Stimulated activated CD4-positive, alpha-beta T cell treated with anti-CD3 and anti-CD28 coated beads, Interleukin-1b, Interleukin-23, amount 100 ng/mL, for 48 hours (primary cell): Measurements from ENCODE around the gene ARRB2.
"Not testable (repeated sequence)": the region's sequence is repeated elsewhere in the genome, so short reads cannot be mapped to it uniquely, and the experiment has no call there.

Experiments
- DNase-seq: peaks from one replicate; pipeline ENCODE4 v3.0.0-alpha.2; 2020

The ARRB2 gene

DNA sequence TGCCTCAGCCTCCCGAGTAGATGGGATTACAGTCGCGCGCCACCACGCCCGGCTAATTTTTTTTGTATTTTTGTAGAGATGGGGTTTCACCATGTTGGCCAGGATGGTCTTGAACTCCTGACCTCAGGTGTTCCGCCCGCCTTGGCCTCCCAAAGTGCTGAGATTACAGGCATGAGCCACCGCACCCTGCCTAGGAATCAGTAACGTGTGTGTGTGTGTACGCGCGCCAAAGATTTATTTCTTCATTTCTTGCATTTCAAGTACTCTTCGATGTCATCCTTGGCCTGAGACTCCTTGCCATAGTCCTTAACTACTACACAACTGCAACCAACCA is 5.9 kb upstream of the ARRB2 start:
- not testable (repeated sequence) for DNase-seq

DNA sequence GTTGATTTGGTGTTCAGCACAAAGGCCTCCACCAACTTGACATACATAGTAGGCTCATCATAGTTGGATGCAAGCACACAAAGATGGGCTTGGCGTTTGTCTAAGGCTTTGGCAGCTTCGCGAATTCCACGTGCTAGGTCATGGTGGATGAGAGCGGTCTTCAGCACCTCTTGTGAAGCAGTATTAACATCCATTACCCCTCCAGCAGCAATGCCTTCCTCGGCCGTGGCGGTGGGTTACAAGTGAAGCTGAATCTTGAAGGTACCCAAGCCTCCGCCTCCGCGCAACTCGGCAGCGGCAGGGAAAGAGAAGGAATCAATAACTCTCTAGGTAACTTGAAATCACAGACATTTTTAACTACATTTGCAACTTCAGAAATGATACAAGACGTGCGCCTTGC is 5.4 kb upstream of the ARRB2 start:
- DNase-seq, result no peak

DNA sequence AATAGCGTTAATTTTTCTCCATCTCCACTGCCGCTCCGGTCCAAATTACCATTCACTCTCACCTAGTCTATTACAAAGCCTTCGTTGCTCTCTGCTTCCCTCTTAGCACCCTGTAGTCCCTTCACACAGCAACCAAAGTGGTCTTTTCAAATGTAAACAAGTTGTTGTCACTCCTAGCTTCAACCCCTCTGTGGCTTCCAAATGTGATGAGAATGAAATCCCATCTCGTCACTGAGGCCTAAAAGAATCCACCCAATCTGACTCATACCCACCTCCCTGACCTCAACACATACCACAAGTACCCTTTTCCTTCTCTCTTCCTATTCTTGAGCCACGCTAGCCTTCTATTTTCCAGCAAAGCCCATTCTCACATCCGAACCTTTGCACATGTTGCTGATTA is 4.3 kb upstream of the ARRB2 start:
- DNase-seq, result no peak

DNA sequence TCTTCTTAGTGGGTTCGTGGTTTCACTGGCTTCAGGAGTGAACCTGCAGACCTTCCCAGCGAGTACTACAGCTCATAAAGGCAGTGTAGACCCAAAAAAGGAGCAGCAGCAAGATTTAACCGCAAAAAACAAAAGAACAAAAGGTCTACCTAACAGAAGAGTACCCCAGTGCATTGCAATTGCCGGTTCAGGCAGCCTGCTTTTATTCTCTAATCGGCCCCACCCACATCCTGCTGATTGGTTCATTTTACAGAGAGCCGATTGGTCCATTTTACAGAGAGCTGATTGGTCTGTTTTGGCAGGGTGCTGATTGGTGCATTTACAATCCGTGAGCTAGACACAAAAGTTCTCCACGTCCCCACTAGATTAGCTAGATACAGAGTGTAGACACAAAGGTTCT is 2.0 kb upstream of the ARRB2 start:
- DNase-seq, result peak; percentile 71

DNA sequence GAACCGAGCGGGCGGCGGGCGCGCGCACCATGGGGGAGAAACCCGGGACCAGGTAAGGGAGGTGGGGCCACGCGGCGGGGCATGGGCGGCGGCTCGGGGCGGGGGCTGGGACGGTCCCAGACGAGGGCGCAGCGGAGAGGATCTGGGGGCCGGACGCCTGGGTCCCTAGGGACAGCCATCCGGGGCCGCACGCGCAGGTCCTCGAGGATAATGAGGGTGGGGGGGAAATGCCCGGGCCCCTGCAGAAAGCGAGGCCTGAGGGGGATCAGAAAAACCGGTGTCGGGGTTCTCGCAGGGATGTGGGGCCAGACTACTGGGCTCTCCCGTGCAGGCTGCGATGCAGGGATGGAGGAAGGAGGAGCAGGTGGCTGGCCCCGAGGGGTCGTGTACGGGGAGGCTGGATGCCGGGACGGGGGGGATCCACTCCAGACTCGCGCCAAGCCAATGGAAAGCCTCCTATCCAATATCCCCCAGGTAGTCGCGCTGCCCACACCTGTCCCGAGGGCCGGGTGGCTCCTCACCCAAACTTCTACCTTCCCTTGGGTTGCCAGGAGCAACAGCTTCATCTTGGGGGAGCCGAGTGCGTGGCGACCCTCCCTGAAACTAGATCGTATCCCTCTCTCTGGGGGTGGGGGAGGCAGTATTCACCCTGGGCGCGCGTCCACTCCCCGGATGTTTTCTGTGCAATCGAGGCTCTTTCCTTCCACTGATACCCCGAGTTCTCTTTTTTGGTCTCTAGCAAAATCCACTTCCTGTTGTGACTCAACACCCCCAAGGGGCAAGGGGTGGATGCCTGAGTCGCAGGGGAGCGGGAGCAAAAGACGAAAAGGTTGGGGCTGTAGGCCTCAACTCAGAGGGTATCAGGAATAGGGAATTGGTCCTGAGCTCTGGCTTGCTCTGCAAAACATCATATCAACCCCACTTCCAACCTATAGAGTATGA is 532 bp downstream of the ARRB2 start:
- DNase-seq, result peak; percentile 48

DNA sequence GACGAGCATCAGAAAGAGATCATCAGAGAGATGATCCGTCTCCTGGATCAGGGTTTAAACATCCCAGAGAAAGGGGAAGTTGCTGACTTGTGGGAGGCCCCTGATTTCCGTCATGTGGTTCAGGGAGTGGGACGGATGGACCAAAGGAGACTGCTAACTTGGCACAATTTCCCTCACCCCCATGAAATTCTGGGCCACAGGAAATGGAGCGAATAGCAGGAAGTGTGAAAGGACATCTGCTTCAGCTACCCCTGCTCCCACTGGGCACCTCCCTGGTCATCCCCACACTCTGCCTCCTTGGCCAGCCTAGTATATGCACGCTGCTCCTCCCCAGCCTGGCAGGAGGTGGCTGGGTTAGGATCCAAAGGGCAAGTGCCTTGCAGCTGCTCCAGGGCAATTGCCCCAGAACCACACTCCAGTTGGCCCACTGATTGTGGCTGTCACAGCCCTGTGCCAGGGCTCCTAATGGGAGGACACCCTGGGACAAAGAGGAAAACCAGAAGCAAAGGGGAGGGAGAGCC is 1.3 kb downstream of the ARRB2 start:
- DNase-seq, result no peak

DNA sequence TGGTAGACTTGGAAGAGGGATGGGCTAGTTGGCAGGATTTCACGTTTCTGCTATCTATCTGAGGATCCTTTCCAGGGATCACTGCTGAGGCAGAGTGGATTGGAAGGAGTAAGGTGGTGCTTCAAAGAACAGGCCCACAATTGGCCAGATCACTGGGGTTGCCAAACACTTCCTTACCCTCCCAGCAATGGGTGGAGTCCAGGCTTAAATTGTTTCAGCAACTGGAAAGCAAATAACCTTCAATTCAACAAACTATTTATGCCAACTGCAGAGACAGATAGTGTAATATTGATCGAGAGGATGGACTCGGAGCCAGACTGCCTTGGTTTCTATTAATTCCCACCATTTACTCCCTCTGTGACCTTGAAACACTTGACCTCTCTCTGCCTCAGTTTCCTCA is 2.1 kb downstream of the ARRB2 start:
- no peak for DNase-seq

DNA sequence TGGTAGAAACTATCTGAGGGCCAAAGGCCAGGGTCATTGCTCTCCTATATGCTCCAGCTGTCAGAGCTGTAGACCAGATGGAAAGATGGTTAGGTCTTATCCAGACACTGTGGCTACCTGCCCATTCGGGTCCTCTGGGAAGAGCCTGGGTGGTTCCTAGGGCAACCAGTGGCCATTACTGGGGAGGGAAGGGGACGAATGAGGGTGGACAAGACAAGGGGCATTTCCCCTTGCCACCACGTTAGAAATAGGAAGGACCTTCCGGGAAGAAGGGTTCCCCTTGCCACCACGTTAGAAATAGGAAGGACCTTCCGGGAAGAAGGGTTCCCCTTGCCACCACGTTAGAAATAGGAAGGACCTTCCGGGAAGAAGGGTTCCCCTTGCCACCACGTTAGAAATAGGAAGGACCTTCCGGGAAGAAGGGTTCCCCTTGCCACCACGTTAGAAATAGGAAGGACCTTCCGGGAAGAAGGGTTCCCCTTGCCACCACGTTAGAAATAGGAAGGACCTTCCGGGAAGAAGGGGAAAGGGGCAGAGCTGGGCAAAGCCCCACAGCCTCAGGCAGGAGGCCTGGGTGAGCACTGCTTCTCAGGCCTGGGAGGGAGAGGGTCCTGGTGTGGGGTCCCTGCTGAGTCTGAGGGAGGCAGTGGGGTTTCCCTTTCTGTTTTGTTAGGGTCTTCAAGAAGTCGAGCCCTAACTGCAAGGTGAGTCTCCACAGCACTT is 4.1 kb downstream of the ARRB2 start:
- not testable (repeated sequence) for DNase-seq

DNA sequence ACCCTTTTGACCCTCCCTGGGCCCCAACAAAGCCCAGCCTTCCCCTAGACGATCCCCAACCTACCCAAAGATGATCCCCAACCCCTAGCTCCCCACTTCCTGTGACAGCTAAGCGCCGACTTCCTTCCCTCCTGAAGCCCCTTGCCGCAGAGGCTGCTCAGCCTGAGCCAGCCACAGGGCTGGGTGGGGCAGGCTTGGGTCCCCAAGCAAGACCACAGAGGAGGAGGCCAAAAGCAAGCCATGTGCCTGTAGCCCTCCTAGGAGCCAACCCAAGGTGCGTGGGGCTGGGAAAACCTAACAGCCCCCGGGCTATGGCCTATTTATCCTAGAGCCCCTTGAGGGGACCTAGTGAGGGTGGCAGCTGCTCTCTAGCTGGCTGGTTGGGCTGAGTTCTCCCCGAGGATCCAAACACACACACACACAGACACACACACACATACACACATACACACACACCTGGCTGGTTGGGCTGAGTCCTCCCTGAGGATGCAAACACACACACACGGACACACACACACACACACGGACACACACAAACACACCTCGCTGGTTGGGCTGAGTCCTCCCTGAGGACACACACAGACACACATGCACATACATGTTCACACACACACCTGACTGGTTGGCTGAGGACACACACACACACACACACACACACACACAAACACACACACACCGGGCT is 4.8 kb downstream of the ARRB2 start:
- no peak for DNase-seq

DNA sequence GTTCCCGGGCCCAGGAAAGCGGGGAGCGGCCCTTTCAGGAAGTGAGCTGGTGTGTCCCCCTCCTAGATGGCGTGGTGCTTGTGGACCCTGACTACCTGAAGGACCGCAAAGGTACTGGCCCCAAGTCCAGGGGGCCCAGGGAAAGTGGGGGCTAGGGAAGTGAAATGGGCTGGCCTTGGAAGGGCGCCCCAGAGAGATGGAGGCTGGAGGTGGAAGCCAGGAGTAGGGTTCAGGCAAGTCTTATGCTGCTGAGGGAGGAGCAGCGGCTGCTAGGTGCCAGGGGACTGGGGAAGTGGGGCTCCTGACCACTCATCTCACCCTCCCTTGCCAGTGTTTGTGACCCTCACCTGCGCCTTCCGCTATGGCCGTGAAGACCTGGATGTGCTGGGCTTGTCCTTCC is 5.6 kb downstream of the ARRB2 start:
- DNase-seq, result no peak

DNA sequence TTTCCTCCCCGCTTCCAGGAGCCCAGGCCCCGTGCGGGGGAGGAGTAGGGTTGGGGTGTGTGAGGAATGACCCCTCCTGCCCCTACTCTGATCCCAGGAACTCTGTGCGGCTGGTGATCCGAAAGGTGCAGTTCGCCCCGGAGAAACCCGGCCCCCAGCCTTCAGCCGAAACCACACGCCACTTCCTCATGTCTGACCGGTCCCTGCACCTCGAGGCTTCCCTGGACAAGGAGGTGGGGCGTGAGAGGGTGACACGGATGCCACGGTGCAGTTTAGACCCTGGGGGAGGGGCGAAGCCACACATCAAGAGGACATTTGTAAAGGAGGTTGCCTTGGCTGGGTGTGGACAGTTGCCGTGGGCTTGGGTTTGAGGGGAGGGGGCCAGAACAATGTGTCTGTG is 7.4 kb downstream of the ARRB2 start:
- no peak for DNase-seq

DNA sequence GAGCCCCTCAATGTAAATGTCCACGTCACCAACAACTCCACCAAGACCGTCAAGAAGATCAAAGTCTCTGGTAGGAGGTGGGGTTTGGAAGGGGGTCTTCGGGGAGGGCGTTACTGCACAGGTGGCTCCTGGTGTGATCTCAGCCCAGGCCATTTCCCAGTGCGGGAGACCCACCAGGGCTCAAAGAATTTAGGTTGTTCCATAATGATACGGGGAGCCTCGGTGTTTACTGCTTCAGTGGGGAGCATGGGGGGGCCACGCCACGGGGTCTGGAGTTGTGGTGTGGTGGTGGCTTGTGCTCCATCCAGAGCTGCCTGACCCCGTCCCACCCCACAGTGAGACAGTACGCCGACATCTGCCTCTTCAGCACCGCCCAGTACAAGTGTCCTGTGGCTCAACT is 7.8 kb downstream of the ARRB2 start:
- no peak for DNase-seq

DNA sequence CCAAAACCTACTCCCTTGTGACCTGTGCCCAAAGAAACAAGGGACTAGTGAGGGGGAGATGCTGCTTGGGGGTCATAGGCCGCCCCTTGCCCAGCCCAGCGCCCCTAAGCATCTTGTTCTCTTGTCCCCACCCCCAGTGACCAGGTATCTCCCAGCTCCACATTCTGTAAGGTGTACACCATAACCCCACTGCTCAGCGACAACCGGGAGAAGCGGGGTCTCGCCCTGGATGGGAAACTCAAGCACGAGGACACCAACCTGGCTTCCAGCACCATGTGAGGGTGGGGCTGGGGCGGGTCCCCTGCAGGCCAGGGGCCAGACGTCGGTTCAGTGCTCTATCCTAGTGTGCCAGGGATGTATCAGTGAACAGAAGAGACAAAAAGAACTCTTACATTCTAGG is 8.7 kb downstream of the ARRB2 start:
- DNase-seq, result no peak

DNA sequence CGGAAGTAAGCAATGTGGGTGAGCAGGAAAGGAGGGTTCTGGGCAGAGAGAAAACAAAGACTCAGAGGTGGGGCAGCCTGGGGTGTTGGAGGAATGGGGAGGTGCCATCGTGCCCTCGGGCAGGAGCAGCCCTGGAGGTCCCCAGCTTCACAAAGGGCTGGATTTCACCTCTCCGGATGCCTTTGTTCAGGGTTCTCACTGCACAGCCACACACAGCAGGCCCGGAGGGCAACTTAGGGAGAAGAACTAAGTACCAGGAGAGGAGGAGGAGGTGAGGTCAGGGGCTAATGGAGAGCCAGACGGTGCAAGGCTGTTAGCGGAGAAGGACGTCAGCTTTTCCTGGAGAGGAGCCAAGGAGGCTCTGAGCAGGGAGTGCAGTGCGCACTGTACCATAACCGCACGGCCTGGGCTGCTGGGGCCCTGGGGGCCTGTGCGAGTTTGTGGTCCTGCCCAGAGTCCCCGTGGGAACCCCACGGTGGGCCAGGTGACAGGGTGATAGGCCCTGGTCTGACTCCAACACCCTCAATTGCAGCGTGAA is 9.3 kb downstream of the ARRB2 start:
- DNase-seq, result no peak

DNA sequence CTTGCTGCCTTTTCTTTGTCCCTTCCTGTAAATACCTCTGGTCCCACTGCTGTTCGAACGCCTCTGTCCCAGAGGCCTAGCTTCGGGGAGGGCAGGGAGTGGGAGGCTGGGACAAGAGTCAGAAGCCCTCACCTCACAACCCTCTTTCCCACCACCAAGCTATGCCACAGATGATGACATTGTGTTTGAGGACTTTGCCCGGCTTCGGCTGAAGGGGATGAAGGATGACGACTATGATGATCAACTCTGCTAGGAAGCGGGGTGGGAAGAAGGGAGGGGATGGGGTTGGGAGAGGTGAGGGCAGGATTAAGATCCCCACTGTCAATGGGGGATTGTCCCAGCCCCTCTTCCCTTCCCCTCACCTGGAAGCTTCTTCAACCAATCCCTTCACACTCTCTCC is 10.4 kb downstream of the ARRB2 start:
- no peak for DNase-seq

DNA sequence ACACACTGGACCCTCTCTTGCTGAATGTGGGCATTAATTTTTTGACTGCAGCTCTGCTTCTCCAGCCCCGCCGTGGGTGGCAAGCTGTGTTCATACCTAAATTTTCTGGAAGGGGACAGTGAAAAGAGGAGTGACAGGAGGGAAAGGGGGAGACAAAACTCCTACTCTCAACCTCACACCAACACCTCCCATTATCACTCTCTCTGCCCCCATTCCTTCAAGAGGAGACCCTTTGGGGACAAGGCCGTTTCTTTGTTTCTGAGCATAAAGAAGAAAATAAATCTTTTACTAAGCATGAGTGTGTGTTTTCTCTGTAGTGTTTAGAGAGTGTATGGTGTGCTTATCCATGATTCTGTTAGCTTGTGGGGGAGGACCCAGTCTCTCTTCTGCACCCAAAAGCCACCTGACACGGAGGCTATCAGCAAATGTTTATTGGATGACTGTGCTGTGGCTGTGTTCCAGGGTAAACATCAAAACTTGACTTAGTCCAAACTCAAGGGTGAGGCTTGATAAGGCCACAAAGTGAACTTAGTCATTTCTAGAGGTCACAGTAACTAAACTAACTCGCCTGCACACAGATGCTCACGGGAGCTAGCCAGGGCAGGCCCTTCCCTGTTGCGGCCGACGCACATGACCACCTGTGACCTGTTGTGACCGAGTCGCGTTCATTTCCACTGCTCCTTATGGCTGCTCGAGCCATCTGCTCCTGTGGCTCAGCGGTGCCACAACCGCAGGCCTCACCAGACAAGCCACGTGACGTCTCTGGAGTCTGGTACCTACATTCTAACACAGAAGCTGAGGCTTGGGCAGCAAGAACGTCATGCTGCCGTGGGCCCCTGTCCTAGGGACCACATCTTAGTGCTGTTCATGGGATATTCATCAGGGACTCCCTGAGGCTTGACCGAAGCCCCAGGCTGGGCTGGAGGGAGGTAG is 11.0 kb downstream of the ARRB2 start:
- no peak for DNase-seq

DNA sequence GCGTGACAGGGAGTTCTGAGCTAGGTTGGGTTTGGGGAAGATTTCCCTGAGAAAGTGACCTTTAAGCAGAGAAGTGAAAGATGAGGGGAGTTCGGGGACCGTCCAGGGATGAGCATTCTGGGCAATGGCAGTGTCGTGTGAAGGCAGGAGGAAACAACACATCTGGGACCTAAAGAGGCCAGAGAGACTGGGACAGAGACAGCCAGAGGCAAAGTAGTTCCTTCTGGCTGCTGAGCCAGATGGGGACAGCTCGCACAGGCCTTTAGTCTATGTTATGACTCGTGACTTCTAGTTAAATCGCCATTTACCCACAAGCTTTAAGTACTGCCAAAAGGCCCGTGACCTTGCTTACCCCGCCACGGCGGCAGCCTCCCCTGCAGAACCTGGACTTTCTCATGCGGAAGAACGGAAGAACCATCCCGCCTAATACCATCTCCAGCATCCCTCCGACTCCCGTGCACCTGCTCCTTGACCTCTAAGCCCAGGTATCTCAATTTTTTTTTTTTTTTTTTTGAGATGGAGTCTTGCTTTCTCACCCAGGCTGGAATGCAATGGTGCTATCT is 12.3 kb downstream of the ARRB2 start:
- no peak for DNase-seq

DNA sequence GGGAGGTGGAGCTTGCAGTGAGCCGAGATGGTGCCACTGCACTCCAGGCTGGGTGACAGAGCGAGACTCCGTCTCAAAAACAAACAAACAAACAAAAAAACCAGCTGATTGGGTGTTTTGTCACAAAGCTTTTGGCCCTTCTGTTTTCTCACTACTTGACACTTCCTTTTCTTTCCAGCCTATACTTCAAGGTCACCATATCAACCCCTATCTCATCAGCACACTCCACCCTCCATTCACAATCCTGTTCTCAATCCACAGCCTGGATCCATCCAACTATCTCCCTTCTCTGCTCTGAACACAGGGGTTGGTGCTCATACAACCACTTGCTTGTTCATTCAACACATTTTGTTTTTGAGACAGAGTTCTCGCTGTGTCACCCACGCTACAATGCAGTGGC is 14.2 kb downstream of the ARRB2 start:
- no peak for DNase-seq

DNA sequence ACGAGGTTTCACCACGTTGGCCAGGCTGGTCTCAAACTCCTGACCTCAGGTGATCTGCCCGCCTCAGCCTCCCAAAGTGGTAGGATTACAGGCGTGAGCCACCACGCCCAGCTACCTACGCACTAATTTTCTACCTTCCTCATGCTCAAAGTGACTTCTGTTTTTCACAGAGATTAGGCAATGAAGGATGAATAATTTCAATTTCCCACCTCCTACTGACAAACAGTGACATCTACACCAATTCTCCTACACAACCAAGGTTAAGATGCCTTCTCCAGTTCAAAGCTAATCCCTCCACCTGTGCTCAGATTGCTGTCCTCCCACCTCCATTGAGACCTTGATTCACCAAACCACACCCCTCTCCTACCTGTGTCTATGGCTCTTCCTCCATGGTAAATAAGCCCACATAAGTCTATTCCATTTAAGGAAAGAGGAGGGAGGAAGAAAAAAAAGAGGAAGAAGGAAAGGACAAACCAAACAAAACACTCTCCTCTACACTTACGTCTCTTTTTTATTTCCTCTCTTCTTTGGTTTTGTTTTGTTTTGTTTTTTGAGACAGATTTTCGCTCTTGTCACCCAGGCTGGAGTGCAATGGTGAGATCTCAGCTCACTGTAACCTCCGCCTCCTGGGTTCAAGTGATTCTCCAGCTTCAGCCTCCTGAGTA is 15.3 kb downstream of the ARRB2 start:
- no peak for DNase-seq

DNA sequence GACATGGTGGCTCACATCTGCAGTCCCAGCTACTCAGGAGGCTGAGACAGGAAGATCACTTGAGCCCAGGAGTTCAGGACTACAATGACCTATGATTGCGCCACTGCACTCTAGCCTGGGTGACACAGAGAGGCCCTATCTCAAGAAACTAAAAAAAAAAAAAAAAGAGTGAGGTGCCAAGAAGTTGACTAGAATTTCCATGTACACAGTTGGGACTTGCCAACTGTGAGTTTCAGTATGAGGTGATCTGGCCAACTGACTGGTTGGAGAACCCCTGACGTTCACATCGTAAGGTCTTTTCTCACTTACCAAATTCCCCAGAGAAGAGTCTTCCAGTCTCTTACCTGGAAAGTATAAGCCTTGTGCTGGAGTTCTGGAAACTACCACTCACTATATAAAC is 17.7 kb downstream of the ARRB2 start:
- DNase-seq, result peak; percentile 42

DNA sequence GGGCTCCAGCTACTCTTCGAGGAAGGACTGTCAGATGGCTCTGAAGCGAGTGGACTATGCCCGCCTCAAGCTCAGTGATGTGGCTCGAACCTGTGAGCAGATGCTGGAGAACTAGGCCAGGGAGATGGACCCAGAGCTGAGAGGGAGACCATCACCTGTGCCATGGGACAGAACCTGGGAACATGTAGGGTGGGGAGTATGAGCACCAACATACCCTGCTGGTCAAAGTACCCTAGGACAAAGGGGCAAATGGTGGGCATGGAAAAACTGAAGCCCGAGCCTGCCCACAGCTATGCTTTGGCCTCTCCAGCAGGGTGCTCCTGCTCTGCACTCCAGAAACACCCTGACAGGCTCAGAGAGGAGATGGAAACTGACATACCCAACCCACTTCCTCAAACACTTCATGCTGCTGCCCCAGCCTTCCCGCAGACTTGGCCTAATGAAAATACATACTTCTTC is 22.7 kb downstream of the ARRB2 start:
- DNase-seq, result no peak
